ENCODE measurements around the gene PARG.

The PARG gene

DNA sequence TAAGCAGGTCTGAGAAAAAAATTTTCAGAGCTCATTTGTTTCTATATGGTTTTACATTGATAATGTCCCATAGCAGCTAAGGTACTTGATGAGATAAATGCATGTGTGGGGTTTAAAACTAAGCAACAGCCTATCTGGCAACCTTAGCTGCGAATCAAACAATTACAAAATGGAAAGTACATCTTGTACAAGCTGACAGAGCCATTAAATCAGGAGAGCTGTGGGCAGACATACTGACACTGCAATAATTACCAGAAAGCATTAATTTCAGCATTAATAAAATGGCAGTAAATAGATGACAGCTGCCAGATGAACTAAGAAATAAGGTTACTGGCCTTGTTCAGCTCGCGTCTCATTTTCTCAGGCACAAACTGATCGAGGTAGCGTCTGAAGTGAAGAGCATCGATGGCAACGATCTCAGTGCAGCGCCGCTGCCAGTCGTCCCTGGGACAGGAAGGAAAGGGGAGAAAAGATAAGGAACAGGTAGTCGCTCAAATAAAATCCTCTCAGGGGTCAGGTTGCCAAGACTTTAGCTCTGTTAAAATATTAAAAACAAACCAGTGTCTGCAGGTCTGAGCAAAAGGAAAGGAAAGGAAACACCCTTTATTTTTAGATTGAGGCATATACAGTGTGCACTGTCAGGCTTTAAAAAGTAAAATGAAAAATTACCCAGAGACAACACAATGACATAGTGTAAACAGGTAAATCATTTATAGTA, 100.1 kb downstream of the PARG start:
- ATAC-seq = peak; percentile 33; the same call in 2 of the 3 replicates
- TF ChIP-seq TCF4 (CRISPR knock-in tag; IDR thresholded peaks at IDR 0.05; ENCODE audit: borderline replicate concordance) (0 out of 2 replicates have a peak, but pooled peaks have one; percentile 23), ZFP30 (CRISPR knock-in tag; IDR thresholded peaks at IDR 0.05) (no peak), RARB (CRISPR knock-in tag; IDR thresholded peaks at IDR 0.05) (no peak), ISL1 (CRISPR knock-in tag; IDR thresholded peaks at IDR 0.05) (peak; percentile 28; the same call in 1 of the 2 replicates)
- TF ChIP-seq, protein P1, sequence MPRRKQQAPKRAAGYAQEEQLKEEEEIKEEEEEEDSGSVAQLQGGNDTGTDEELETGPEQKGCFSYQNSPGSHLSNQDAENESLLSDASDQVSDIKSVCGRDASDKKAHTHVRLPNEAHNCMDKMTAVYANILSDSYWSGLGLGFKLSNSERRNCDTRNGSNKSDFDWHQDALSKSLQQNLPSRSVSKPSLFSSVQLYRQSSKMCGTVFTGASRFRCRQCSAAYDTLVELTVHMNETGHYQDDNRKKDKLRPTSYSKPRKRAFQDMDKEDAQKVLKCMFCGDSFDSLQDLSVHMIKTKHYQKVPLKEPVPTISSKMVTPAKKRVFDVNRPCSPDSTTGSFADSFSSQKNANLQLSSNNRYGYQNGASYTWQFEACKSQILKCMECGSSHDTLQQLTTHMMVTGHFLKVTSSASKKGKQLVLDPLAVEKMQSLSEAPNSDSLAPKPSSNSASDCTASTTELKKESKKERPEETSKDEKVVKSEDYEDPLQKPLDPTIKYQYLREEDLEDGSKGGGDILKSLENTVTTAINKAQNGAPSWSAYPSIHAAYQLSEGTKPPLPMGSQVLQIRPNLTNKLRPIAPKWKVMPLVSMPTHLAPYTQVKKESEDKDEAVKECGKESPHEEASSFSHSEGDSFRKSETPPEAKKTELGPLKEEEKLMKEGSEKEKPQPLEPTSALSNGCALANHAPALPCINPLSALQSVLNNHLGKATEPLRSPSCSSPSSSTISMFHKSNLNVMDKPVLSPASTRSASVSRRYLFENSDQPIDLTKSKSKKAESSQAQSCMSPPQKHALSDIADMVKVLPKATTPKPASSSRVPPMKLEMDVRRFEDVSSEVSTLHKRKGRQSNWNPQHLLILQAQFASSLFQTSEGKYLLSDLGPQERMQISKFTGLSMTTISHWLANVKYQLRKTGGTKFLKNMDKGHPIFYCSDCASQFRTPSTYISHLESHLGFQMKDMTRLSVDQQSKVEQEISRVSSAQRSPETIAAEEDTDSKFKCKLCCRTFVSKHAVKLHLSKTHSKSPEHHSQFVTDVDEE (CRISPR knock-in tag; IDR thresholded peaks at IDR 0.05) = 0 out of 2 replicates have a peak, but pooled peaks have one; percentile 11

DNA sequence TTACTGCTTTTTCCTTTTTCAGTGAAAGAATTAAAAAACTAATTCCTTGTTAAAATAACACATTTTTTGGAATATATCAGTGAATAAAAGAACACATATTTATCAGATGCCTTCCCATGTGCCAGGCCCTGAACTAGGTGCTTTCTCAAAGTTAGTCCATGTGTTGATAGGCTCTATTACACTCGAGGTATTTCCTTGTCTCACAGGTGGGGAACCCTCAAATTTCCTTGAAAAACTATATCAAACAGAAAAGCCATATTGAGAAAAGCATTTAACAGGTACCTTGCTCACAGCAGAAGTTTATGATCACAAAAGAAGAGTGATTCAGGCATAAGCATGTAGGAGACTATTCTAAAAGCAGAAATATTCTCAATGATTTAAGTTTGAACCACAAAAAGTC, 104.1 kb downstream of the PARG start:
- no peak for TF ChIP-seq OSR1 (CRISPR knock-in tag; IDR thresholded peaks at IDR 0.05)
- TF ChIP-seq TOX (CRISPR knock-in tag; IDR thresholded peaks at IDR 0.05; ENCODE audit: borderline replicate concordance) = no peak
- TF ChIP-seq, protein P2, sequence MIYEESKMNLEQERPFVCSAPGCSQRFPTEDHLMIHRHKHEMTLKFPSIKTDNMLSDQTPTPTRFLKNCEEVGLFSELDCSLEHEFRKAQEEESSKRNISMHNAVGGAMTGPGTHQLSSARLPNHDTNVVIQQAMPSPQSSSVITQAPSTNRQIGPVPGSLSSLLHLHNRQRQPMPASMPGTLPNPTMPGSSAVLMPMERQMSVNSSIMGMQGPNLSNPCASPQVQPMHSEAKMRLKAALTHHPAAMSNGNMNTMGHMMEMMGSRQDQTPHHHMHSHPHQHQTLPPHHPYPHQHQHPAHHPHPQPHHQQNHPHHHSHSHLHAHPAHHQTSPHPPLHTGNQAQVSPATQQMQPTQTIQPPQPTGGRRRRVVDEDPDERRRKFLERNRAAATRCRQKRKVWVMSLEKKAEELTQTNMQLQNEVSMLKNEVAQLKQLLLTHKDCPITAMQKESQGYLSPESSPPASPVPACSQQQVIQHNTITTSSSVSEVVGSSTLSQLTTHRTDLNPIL (CRISPR knock-in tag; IDR thresholded peaks at IDR 0.05; ENCODE audit: low read depth) = no peak
- no peak for TF ChIP-seq ARNTL (CRISPR knock-in tag; IDR thresholded peaks at IDR 0.05; ENCODE audit: borderline replicate concordance, low read depth)
- TF ChIP-seq CSDC2 (CRISPR knock-in tag; IDR thresholded peaks at IDR 0.05) = no peak
- no peak for TF ChIP-seq SNAI2 (CRISPR knock-in tag; IDR thresholded peaks at IDR 0.05)
- TF ChIP-seq TCF4 (CRISPR knock-in tag; IDR thresholded peaks at IDR 0.05; ENCODE audit: borderline replicate concordance) = no peak
- TF ChIP-seq BACH2 (CRISPR knock-in tag; IDR thresholded peaks at IDR 0.05; ENCODE audit: borderline replicate concordance) = no peak
- no peak for TF ChIP-seq ESRRG (CRISPR knock-in tag; IDR thresholded peaks at IDR 0.05)
- TF ChIP-seq ZNF8 (CRISPR knock-in tag; IDR thresholded peaks at IDR 0.05) = no peak
- ATAC-seq = no peak

DNA sequence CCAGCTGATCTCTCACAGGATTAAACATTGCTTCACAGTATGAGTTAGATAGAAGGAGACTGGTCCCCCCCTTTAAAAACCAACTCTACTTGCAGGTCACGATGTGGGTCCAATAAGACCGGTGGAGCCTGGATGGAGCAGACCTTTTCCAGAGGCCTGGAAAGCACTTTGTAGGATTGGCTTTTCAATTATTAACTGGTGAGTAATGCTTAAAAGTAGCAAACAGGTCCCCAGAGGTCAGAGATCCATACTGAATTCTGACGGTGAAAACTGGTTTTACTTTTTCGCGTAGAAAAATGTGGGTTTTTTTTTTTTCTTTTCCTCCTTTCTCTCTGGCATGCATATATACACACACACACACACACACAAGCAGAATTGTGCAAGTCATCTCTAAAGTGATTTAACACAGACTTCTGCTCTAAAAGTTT, 104.8 kb downstream of the PARG start:
- ATAC-seq = peak; percentile 77
- TF ChIP-seq, protein P3, sequence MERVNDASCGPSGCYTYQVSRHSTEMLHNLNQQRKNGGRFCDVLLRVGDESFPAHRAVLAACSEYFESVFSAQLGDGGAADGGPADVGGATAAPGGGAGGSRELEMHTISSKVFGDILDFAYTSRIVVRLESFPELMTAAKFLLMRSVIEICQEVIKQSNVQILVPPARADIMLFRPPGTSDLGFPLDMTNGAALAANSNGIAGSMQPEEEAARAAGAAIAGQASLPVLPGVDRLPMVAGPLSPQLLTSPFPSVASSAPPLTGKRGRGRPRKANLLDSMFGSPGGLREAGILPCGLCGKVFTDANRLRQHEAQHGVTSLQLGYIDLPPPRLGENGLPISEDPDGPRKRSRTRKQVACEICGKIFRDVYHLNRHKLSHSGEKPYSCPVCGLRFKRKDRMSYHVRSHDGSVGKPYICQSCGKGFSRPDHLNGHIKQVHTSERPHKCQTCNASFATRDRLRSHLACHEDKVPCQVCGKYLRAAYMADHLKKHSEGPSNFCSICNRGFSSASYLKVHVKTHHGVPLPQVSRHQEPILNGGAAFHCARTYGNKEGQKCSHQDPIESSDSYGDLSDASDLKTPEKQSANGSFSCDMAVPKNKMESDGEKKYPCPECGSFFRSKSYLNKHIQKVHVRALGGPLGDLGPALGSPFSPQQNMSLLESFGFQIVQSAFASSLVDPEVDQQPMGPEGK (CRISPR knock-in tag; IDR thresholded peaks at IDR 0.05; ENCODE audit: borderline replicate concordance) = 0 out of 2 replicates have a peak, but pooled peaks have one; percentile 12
- TF ChIP-seq ARNTL (CRISPR knock-in tag; IDR thresholded peaks at IDR 0.05; ENCODE audit: borderline replicate concordance, low read depth) = no peak
- peak; percentile 69 for TF ChIP-seq ISL1 (CRISPR knock-in tag; IDR thresholded peaks at IDR 0.05)

DNA sequence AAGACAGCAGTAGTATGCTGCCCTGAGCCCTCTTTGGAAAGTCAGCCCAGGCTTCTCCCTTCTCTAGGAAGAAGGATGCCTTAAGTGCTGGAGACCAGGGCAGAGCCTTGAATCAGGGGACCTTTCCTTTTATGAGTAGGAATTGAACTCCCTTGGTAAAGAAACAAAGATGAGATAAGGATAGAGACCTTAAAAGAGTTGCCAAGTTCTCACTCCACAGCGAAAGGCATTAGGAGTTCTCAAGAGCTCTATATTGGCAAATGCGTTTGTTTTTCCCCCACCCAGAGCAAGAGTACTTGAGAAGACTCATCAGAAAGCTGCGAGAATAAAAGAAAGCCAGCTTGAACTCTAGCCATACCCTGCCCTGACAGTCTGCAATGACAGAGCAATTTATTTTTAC, 106.9 kb downstream of the PARG start:
- TF ChIP-seq BACH2 (CRISPR knock-in tag; IDR thresholded peaks at IDR 0.05; ENCODE audit: borderline replicate concordance) = no peak
- TF ChIP-seq, protein P4, sequence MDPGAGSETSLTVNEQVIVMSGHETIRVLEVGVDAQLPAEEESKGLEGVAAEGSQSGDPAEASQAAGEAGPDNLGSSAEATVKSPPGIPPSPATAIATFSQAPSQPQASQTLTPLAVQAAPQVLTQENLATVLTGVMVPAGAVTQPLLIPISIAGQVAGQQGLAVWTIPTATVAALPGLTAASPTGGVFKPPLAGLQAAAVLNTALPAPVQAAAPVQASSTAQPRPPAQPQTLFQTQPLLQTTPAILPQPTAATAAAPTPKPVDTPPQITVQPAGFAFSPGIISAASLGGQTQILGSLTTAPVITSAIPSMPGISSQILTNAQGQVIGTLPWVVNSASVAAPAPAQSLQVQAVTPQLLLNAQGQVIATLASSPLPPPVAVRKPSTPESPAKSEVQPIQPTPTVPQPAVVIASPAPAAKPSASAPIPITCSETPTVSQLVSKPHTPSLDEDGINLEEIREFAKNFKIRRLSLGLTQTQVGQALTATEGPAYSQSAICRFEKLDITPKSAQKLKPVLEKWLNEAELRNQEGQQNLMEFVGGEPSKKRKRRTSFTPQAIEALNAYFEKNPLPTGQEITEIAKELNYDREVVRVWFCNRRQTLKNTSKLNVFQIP (CRISPR knock-in tag; IDR thresholded peaks at IDR 0.05; ENCODE audit: borderline replicate concordance, low read depth) = no peak
- no peak for ATAC-seq

DNA sequence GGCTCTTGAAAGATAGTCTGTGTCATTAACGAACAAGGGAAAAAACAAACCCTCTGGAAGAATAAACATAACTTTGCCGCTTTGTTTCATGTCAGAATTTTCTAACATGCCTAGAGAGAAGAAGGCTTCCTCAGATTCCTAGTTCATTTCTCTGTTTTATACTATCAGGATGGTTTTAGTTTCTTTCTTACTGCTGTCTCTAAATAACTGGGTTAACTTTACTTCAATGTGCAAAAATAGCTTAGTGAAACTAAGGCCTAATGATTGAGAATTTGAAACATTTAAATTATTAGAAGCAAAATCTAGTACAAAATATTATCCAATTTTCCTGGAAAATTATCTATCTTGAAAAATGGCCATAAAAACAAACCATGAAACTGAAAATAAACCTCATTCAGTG, 107.6 kb downstream of the PARG start:
- ATAC-seq = no peak
- TF ChIP-seq BACH2 (CRISPR knock-in tag; IDR thresholded peaks at IDR 0.05; ENCODE audit: borderline replicate concordance) = no peak
- TF ChIP-seq OSR1 (CRISPR knock-in tag; IDR thresholded peaks at IDR 0.05) = no peak
- TF ChIP-seq ZNF8 (CRISPR knock-in tag; IDR thresholded peaks at IDR 0.05) = no peak
- no peak for TF ChIP-seq GLIS3 (CRISPR knock-in tag; IDR thresholded peaks at IDR 0.05)
- no peak for TF ChIP-seq ARNTL (CRISPR knock-in tag; IDR thresholded peaks at IDR 0.05; ENCODE audit: borderline replicate concordance, low read depth)
- TF ChIP-seq ZFP30 (CRISPR knock-in tag; IDR thresholded peaks at IDR 0.05) = no peak
- no peak for TF ChIP-seq RARB (CRISPR knock-in tag; IDR thresholded peaks at IDR 0.05)
- TF ChIP-seq, protein P4 (CRISPR knock-in tag; IDR thresholded peaks at IDR 0.05; ENCODE audit: borderline replicate concordance, low read depth) = no peak

Data from SK-N-SH treated with all-trans-retinoic acid at 6 μM for 48 hours (cell line).